HG02884 (cell line): ENCODE data around the gene CDK5R2.
"Not testable (repeated sequence)": the region's sequence is repeated elsewhere in the genome, so short reads cannot be mapped to it uniquely, and the experiment has no call there.

ENCODE experiments used
- ATAC-seq: cut with Tn5 transposase; IDR thresholded peaks from one replicate; pipeline ENCODE4 v1.9.1; 2021; ENCODE audit warnings: mild to moderate bottlenecking, moderate library complexity; ENCODE audit not compliant: unreplicated experiment

Gene CDK5R2

GRCh38 chr2:218959141-218959731 lies at the start of gene CDK5R2:
Gene CDK5R2, plus strand, starts transcription at chr2:218959666. Its CDS starts 155 bp downstream, at chr2:218959821.
- ATAC-seq, result peak; percentile 98

GRCh38 chr2:218910741-218911140 lies 48.7 kb upstream of the CDK5R2 start:
- no peak for ATAC-seq

- no peak for ATAC-seq
These were observed 39.0 kb upstream of the CDK5R2 start for GRCh38 chr2:218920504-218920903.

- no peak for ATAC-seq
These were observed 34.7 kb upstream of the CDK5R2 start for GRCh38 chr2:218924757-218925156.

- ATAC-seq, result no peak
These were observed 34.0 kb upstream of the CDK5R2 start for GRCh38 chr2:218925434-218925833.

GRCh38 chr2:218927422-218927821 lies 32.0 kb upstream of the CDK5R2 start:
- no peak for ATAC-seq

- no peak for ATAC-seq
These were observed 31.6 kb upstream of the CDK5R2 start for GRCh38 chr2:218927876-218928275.

- not testable (repeated sequence) for ATAC-seq
These were observed 29.0 kb upstream of the CDK5R2 start for GRCh38 chr2:218930488-218930887.

GRCh38 chr2:218931751-218932150 lies 27.7 kb upstream of the CDK5R2 start:
- ATAC-seq, result not testable (repeated sequence)

- ATAC-seq, result no peak
These were observed 14.6 kb upstream of the CDK5R2 start for GRCh38 chr2:218944759-218945404.

- no peak for ATAC-seq
These were observed 12.8 kb upstream of the CDK5R2 start for GRCh38 chr2:218946621-218947020.

GRCh38 chr2:218952160-218952559 lies 7.3 kb upstream of the CDK5R2 start:
- no peak for ATAC-seq

- ATAC-seq, result no peak
These were observed 6.0 kb upstream of the CDK5R2 start for GRCh38 chr2:218953366-218953954.

GRCh38 chr2:218954541-218955300 lies 4.7 kb upstream of the CDK5R2 start:
- no peak for ATAC-seq

GRCh38 chr2:218956039-218956438 lies 3.4 kb upstream of the CDK5R2 start:
- ATAC-seq, result no peak

GRCh38 chr2:218957671-218958070 lies 1.8 kb upstream of the CDK5R2 start:
- no peak for ATAC-seq

GRCh38 chr2:218958276-218958675 lies 1.2 kb upstream of the CDK5R2 start:
- ATAC-seq, result no peak

GRCh38 chr2:218959761-218960308 lies 369 bp downstream of the CDK5R2 start:
- no peak for ATAC-seq

- ATAC-seq, result no peak
These were observed 1.1 kb downstream of the CDK5R2 start for GRCh38 chr2:218960309-218961165.

- ATAC-seq, result no peak
These were observed 1.8 kb downstream of the CDK5R2 start for GRCh38 chr2:218961229-218961628.
